HCT116 (cell line): ENCODE data around the gene SMARCD1. TPM values are rescaled to one million over a fixed set of nuclear protein-coding genes. Genes with fewer than 3 reads are reported as not detected.

Experiments used
- total RNA-seq: library from RNA; stranded (reverse); gene quantifications from one replicate; pipeline ENCODE4 v1.2.1, GENCODE V29; 2021; ENCODE audit not compliant: unreplicated experiment

Gene SMARCD1
- total RNA-seq, 1 experiment from 2014 or later: 64.8 TPM

Other genes starting within 250 kb of the SMARCD1 start
- gene BCDIN3D, start 242.2 kb upstream of the SMARCD1 start, total RNA-seq: 5.7 TPM
- not detected for gene FAIM2, start 181.4 kb upstream of the SMARCD1 start, total RNA-seq
- gene AQP2, start 134.6 kb upstream of the SMARCD1 start, total RNA-seq: not detected
- gene AQP5, start 123.5 kb upstream of the SMARCD1 start, total RNA-seq: not detected
- not detected for gene AQP6, start 112.4 kb upstream of the SMARCD1 start, total RNA-seq
- gene RACGAP1, start 59.8 kb upstream of the SMARCD1 start, total RNA-seq: 147 TPM
- gene ASIC1, start 27.7 kb upstream of the SMARCD1 start, total RNA-seq: 28.9 TPM
- 1.6 TPM for gene GPD1, start 18.7 kb downstream of the SMARCD1 start, total RNA-seq
- gene COX14, start 26.9 kb downstream of the SMARCD1 start, total RNA-seq: 41.0 TPM
- 33.4 TPM for gene CERS5, start 82.0 kb downstream of the SMARCD1 start, total RNA-seq
- gene LIMA1, start 198.2 kb downstream of the SMARCD1 start, total RNA-seq: 79.6 TPM